WI38 (cell line): ENCODE data around the gene ELP4.

Experiments
- H3K4me3 ChIP-seq: 2 replicates; pipeline ENCODE4 v1.5.1; 2011; ENCODE audit warnings: low read depth, mild to moderate bottlenecking, control low read depth, low read length
- CTCF ChIP-seq: IDR thresholded peaks from 2 replicates; pipeline ENCODE4 v1.5.1; 2012; ENCODE audit warnings: low read depth, mild to moderate bottlenecking, control low read depth, low read length

ELP4 gene

GRCh38 chr11:31512117-31512516 lies 2.5 kb downstream of the ELP4 start:
- H3K4me3 ChIP-seq: no peak overlapping the region
- no peak for TF ChIP-seq CTCF

GRCh38 chr11:31521497-31522150 lies 12.1 kb downstream of the ELP4 start:
- no peak for TF ChIP-seq CTCF
- no peak overlapping the region for H3K4me3 ChIP-seq

GRCh38 chr11:31529189-31529588 lies 19.6 kb downstream of the ELP4 start:
- H3K4me3 ChIP-seq: no peak overlapping the region
- no peak for TF ChIP-seq CTCF

- TF ChIP-seq CTCF: no peak
- no peak overlapping the region for H3K4me3 ChIP-seq
Observed at GRCh38 chr11:31529701-31530100, 20.1 kb downstream of the ELP4 start.

GRCh38 chr11:31531293-31531692 lies 21.7 kb downstream of the ELP4 start:
- TF ChIP-seq CTCF: no peak
- H3K4me3 ChIP-seq: no peak overlapping the region

- TF ChIP-seq CTCF: no peak
Observed at GRCh38 chr11:31535479-31535878, 25.9 kb downstream of the ELP4 start.

GRCh38 chr11:31542862-31543261 lies 33.3 kb downstream of the ELP4 start:
- no peak for TF ChIP-seq CTCF
- no peak overlapping the region for H3K4me3 ChIP-seq

More at GRCh38 chr11:31535479-31535878, 25.9 kb downstream of the ELP4 start:
- H3K4me3 ChIP-seq: no peak overlapping the region
